CD4-positive, alpha-beta memory T cell (primary cell): ENCODE measurements around the gene MAML2. TPM values are rescaled to one million over a fixed set of nuclear protein-coding genes. Genes with fewer than 3 reads are reported as not detected.

Experiments
- CTCF ChIA-PET: fragments of 350-600 bp; sonication (Branson Sonifier 250); formaldehyde crosslinking; loops from one replicate; lab custom pipeline; 2021; ENCODE audit warnings: inconsistent platforms; ENCODE audit not compliant: partially characterized antibody; lab: Charles Lee
- POLR2A ChIA-PET: fragments of 350-600 bp; sonication (Branson Sonifier 250); formaldehyde crosslinking; loops from one replicate; lab custom pipeline; 2021; ENCODE audit not compliant: partially characterized antibody; lab: Charles Lee
- DNase-seq, 5 donors: peaks; one replicate each; pipeline versions ENCODE4 v3.0.0 to v3.0.0-alpha.2; 2020 to 2022; ENCODE audit warnings: mixed read lengths in 1 of 5
- H3K27ac ChIP-seq: one replicate; pipeline ENCODE4 v1.7.0; 2013; ENCODE audit warnings: low read depth, low read length
- H3K27me3 ChIP-seq: 2 replicates; pipeline ENCODE4 v1.7.0; 2013; ENCODE audit warnings: mild to moderate bottlenecking, low read length, moderate library complexity; ENCODE audit not compliant: insufficient read depth
- H3K36me3 ChIP-seq: 2 replicates; pipeline ENCODE4 v1.7.0; 2013; ENCODE audit warnings: mild to moderate bottlenecking, low read length, moderate library complexity; ENCODE audit not compliant: insufficient read depth
- H3K4me1 ChIP-seq: 2 replicates; pipeline ENCODE4 v1.7.0; 2013; ENCODE audit warnings: mild to moderate bottlenecking, low read length, moderate library complexity; ENCODE audit not compliant: insufficient read depth
- H3K4me3 ChIP-seq, 2 donors: one replicate each; pipeline ENCODE4 v1.7.0; 2013; ENCODE audit warnings: low read length in 2 of 2, mild to moderate bottlenecking in 1 of 2
- H3K9me3 ChIP-seq, 2 donors: one replicate each; pipeline ENCODE4 v1.7.0; 2013; ENCODE audit warnings: low read length in 2 of 2, control low read depth in 1 of 2; ENCODE audit not compliant: control insufficient read depth in 1 of 2
- H3K27ac Mint-ChIP-seq, 7 donors: one replicate each; pipeline ENCODE4 v1.8.0; 2020 to 2021; ENCODE audit warnings: mixed read lengths in 7 of 7, mild to moderate bottlenecking in 6 of 7, inconsistent platforms in 3 of 7, moderate library complexity in 3 of 7
- H3K27me3 Mint-ChIP-seq, 2 donors: one replicate each; pipeline ENCODE4 v1.8.0; 2020 to 2021; ENCODE audit warnings: mixed read lengths in 2 of 2
- H3K36me3 Mint-ChIP-seq, 2 donors: one replicate each; pipeline ENCODE4 v1.8.0; 2020 to 2021; ENCODE audit warnings: mixed read lengths in 2 of 2, inconsistent platforms in 1 of 2, mild to moderate bottlenecking in 1 of 2
- H3K4me1 Mint-ChIP-seq, 4 donors: one replicate each; pipeline ENCODE4 v1.8.0; 2020 to 2021; ENCODE audit warnings: mixed read lengths in 4 of 4, mild to moderate bottlenecking in 1 of 4
- H3K4me3 Mint-ChIP-seq, 8 donors: one replicate each; pipeline ENCODE4 v1.8.0; 2020 to 2021; ENCODE audit warnings: mixed read lengths in 8 of 8, mild to moderate bottlenecking in 7 of 8, moderate library complexity in 6 of 8, inconsistent platforms in 3 of 8
- H3K9me3 Mint-ChIP-seq, 8 donors: one replicate each; pipeline ENCODE4 v1.8.0; 2020 to 2021; ENCODE audit warnings: mixed read lengths in 8 of 8, mild to moderate bottlenecking in 5 of 8, inconsistent platforms in 3 of 8, moderate library complexity in 1 of 8
- intact Hi-C: fragments of 100-400 bp; cut with micrococcal nuclease; formaldehyde crosslinking; loops from one replicate; pipeline ENCODE4 v1.15.1; 2023
- polyA plus RNA-seq, 2 donors: library from polyadenylated mRNA; unstranded; fragments of 300-500 nt; fragmentation: Illumina TruSeq; gene quantifications; one replicate each; pipeline ENCODE4 v1.2.3, GENCODE V29; 2021
- total RNA-seq, 2 experiments: library from RNA; stranded (reverse); gene quantifications; one replicate each; pipeline ENCODE4 v1.2.3, GENCODE V29; 2021

The MAML2 gene
- total and polyA plus RNA-seq, 4 experiments from 2014 or later: 1.6 to 38.3 (median 25.5) TPM

DNA sequence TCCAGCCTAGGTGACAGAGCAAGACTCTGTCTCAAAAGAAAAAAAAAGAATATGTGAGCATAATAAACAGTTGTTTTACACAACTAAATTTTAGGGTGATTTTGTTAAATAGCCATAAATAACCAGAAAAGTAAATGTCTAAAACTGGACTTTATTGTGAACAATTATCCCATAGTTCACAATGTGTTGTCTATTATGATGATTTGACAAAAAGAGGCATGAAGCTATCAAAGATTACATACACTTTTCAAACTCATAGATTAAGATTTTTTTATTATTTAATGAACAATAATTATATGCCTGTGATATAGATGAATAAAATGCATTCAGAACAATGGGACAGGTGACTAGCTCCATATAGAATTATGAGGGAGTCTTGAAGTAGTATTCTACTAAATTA, 392.1 kb downstream of the MAML2 start:
- Mint-ChIP-seq H3K4me3 (no peak overlapping the region), H3K9me3 (peaks cover 0 to 11% (median 5%) of the 10 kb centered on the region in 8 donors), H3K27me3 (peaks cover 0 to 4% of the 10 kb centered on the region in 2 donors), H3K4me1 (no peaks in the 10 kb centered on the region), H3K27ac (no peak overlapping the region), H3K36me3 (peaks cover 7 to 10% of the 10 kb centered on the region in 2 donors)
- H3K4me1 ChIP-seq: no peaks in the 10 kb centered on the region
- ChIA-PET POLR2A (no interaction called here), CTCF (interaction anchor here (1.0 kb wide), 1 partner anchor 393 kb away, joined by 3 read pairs; the partner anchor contains the start of gene MAML2)
- intact Hi-C loops: no loop called here
- DNase-seq: no peak
- no peak overlapping the region for H3K4me3 ChIP-seq
- no peak overlapping the region for H3K27ac ChIP-seq
- H3K27me3 ChIP-seq: no peaks in the 10 kb centered on the region
- no peaks in the 10 kb centered on the region for H3K36me3 ChIP-seq
- H3K9me3 ChIP-seq: no peaks in the 10 kb centered on the region

DNA sequence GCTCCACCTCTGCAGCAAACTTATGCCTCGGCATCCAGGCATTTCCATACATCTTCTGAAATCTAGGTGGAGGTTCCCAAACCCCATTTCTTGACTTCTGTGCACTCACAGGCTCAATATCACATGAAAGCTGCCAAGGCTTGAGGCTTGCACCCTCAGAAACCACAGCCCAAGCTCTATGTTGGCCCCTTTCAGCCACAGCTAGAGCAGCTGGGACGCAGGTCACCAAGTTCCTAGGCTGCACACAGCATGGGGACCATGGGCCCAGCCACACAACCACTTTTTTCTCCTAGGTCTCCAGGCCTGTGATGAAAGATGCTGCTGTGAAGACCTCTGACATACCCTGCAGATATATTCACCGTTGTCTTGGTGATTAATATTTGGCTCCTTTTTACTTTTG, 394.4 kb downstream of the MAML2 start:
- H3K4me3 Mint-ChIP-seq: no peak overlapping the region
- H3K27ac Mint-ChIP-seq: no peak overlapping the region
- POLR2A ChIA-PET: no interaction called here
- CTCF ChIA-PET: no interaction called here
- H3K27ac ChIP-seq: no peak overlapping the region
- H3K36me3 ChIP-seq: no peaks in the 10 kb centered on the region
- H3K9me3 ChIP-seq: peaks cover 0 to 6% of the 10 kb centered on the region in 2 donors
- peaks cover 0 to 31% (median 20%) of the 10 kb centered on the region in 8 donors for H3K9me3 Mint-ChIP-seq
- H3K4me1 Mint-ChIP-seq: no peaks in the 10 kb centered on the region
- peaks cover 0 to 4% of the 10 kb centered on the region in 2 donors for H3K27me3 Mint-ChIP-seq
- H3K27me3 ChIP-seq: no peaks in the 10 kb centered on the region
- no peak for DNase-seq
- no peak overlapping the region for H3K4me3 ChIP-seq
- peaks cover 12 to 14% of the 10 kb centered on the region in 2 donors for H3K36me3 Mint-ChIP-seq
- intact Hi-C loops: no loop called here
- H3K4me1 ChIP-seq: no peaks in the 10 kb centered on the region

DNA sequence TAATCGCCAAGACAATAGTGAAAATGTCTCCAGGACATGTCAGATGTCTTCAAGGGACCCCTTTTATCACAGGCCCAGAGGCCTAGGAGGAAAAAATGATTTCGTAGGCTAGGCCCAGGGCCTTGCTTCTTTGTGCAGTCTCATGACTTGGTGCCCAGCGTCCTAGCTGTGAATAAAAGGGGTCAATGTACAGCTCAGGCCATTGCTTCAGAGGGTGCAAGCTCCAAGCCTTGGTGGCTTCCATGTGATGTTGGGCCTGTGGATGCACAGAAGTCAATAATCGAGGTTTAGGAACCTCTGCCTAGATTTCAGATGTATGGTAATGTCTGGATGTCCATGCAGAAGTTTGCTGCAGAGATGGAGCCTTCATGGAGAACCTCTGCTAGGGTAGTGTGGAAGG, 398.4 kb downstream of the MAML2 start:
- no peaks in the 10 kb centered on the region for H3K4me1 ChIP-seq
- no peak overlapping the region for H3K4me3 Mint-ChIP-seq
- no peaks in the 10 kb centered on the region for H3K27me3 ChIP-seq
- no peak overlapping the region for H3K4me3 ChIP-seq
- peaks cover 0 to 6% of the 10 kb centered on the region in 2 donors for H3K9me3 ChIP-seq
- no peak overlapping the region for H3K27ac Mint-ChIP-seq
- intact Hi-C loops: no loop called here
- DNase-seq: no peak
- CTCF ChIA-PET: interaction anchor here (1.3 kb wide), 1 partner anchor 14 kb away, joined by 3 read pairs; no protein-coding TSS in a partner anchor
- H3K9me3 Mint-ChIP-seq: peaks cover 0 to 36% (median 20%) of the 10 kb centered on the region in 8 donors
- POLR2A ChIA-PET: no interaction called here
- H3K27ac ChIP-seq: no peak overlapping the region
- H3K4me1 Mint-ChIP-seq: no peaks in the 10 kb centered on the region
- H3K36me3 Mint-ChIP-seq: peaks cover 12 to 14% of the 10 kb centered on the region in 2 donors
- H3K36me3 ChIP-seq: no peaks in the 10 kb centered on the region
- H3K27me3 Mint-ChIP-seq: peaks cover 0 to 2% of the 10 kb centered on the region in 2 donors

DNA sequence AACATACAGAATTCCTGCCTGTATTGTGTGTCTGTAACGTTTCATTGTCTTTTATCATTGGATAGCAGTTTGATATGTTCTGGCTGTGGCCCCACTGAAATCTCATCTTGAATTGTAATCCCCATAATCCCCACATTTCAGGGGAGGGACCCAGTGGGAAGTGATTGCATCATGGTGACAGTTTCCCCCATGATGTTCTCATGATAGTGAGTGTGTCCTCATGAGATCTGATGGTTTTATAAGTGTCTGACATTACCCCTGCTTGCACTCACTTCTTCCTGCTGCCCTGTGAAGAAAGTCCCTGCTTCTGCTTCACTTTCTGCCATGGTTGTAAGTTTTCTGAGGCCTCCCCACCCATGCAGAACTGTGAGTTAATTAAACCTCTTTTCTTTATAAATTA, 399.4 kb downstream of the MAML2 start:
- DNase-seq: no peak
- H3K27me3 Mint-ChIP-seq: peaks cover 0 to 2% of the 10 kb centered on the region in 2 donors
- POLR2A ChIA-PET: no interaction called here
- CTCF ChIA-PET: no interaction called here
- H3K27ac Mint-ChIP-seq: no peak overlapping the region
- Histone ChIP-seq H3K27ac (no peak overlapping the region), H3K4me1 (no peaks in the 10 kb centered on the region), H3K4me3 (no peak overlapping the region), H3K36me3 (no peaks in the 10 kb centered on the region), H3K9me3 (peaks cover 0 to 6% of the 10 kb centered on the region in 2 donors), H3K27me3 (no peaks in the 10 kb centered on the region)
- intact Hi-C loops: no loop called here
- no peak overlapping the region for H3K4me3 Mint-ChIP-seq
- H3K9me3 Mint-ChIP-seq: peaks cover 0 to 31% (median 18%) of the 10 kb centered on the region in 8 donors
- peaks cover 7 to 12% of the 10 kb centered on the region in 2 donors for H3K36me3 Mint-ChIP-seq
- H3K4me1 Mint-ChIP-seq: no peaks in the 10 kb centered on the region

DNA sequence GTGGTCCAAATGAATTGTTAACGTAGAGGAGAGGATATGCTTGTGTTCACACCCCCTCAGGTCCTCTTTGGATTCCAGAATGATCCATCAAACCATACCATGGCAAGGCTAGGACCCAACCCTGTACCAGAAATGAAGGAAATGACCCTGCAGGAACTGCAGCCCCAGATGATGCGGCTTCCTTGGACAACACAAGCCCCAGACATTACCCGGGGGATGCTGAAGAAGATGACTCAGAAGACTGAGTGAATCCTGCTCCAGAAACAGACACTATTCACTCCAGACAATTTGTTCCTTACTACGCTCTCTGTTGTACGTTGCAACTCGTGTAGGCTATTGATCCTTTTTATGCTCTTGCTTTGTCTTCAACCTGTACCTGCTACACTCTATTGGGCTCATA, 403.9 kb downstream of the MAML2 start:
- no peaks in the 10 kb centered on the region for H3K36me3 ChIP-seq
- no peaks in the 10 kb centered on the region for H3K27me3 ChIP-seq
- intact Hi-C loops: no loop called here
- Mint-ChIP-seq H3K9me3 (peaks cover 0 to 13% (median 4%) of the 10 kb centered on the region in 8 donors), H3K27me3 (no peaks in the 10 kb centered on the region), H3K4me1 (no peaks in the 10 kb centered on the region), H3K36me3 (peaks cover under 1 to 1% of the 10 kb centered on the region in 2 donors), H3K27ac (no peak overlapping the region), H3K4me3 (no peak overlapping the region)
- no peak overlapping the region for H3K27ac ChIP-seq
- POLR2A ChIA-PET: no interaction called here
- CTCF ChIA-PET: no interaction called here
- H3K9me3 ChIP-seq: no peaks in the 10 kb centered on the region
- H3K4me3 ChIP-seq: no peak overlapping the region
- H3K4me1 ChIP-seq: no peaks in the 10 kb centered on the region
- no peak for DNase-seq

DNA sequence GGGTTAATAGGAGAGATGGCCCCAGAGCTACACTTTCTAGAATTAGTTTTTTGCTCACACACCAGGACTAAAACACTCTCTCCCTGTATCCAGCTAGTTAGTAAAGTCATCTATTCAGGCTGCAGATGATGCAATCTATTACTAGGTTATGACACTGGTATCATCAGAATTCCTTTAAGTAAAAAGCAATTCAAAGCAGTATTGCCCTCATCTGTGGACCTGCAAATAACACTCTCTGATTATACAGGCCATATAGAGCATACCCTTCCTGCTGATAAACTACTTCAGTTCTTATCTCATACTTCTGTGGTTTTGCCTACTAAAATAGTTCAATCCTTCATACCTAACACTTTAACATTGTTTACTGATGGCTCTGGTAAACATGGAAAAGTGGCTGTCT, 405.6 kb downstream of the MAML2 start:
- Mint-ChIP-seq H3K27ac (no peak overlapping the region), H3K4me1 (no peaks in the 10 kb centered on the region), H3K4me3 (no peak overlapping the region), H3K9me3 (peaks cover 0 to 7% (median 1%) of the 10 kb centered on the region in 8 donors), H3K36me3 (no peaks in the 10 kb centered on the region), H3K27me3 (no peaks in the 10 kb centered on the region)
- ChIA-PET CTCF (no interaction called here), POLR2A (no interaction called here)
- no peaks in the 10 kb centered on the region for H3K9me3 ChIP-seq
- intact Hi-C loops: no loop called here
- no peak overlapping the region for H3K4me3 ChIP-seq
- no peak for DNase-seq
- H3K36me3 ChIP-seq: no peaks in the 10 kb centered on the region
- no peak overlapping the region for H3K27ac ChIP-seq
- no peaks in the 10 kb centered on the region for H3K4me1 ChIP-seq
- no peaks in the 10 kb centered on the region for H3K27me3 ChIP-seq

DNA sequence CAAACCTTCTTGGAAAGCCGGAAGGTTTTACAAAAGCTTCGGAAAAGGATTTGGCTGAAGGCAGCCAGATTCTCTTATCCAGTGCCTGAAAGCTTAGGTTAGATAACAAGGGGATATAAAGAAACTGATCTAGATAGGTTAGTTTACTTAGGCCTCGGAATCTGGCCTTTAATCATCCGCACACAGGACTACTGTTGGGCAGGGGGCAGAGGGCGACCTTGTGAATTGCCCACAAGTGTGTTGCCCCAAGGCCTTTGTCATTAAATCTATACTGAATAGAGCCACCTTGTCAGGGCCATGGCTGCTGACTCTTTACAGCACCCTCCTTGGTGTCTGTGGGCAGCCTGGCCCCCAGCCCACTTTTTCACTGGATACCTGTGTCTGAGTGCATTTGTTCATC, 409.4 kb downstream of the MAML2 start:
- H3K27ac ChIP-seq: no peak overlapping the region
- Mint-ChIP-seq H3K36me3 (peaks cover 3 to 7% of the 10 kb centered on the region in 2 donors), H3K4me3 (no peak overlapping the region), H3K4me1 (no peaks in the 10 kb centered on the region), H3K27ac (peak overlapping the region in 1 of 7 donors; percentile 49), H3K27me3 (peaks cover 1 to 3% of the 10 kb centered on the region in 2 donors), H3K9me3 (peaks cover 0 to 33% (median 19%) of the 10 kb centered on the region in 8 donors)
- ChIA-PET CTCF (interaction anchor here (1.9 kb wide), 1 partner anchor 410 kb away, joined by 4 read pairs; the partner anchor contains the start of gene MAML2), POLR2A (no interaction called here)
- H3K27me3 ChIP-seq: no peaks in the 10 kb centered on the region
- H3K9me3 ChIP-seq: no peaks in the 10 kb centered on the region
- no peaks in the 10 kb centered on the region for H3K4me1 ChIP-seq
- intact Hi-C loops: no loop called here
- DNase-seq: no peak
- H3K36me3 ChIP-seq: no peaks in the 10 kb centered on the region
- H3K4me3 ChIP-seq: no peak overlapping the region
